ENCODE measurements around the gene TMEM117.

TMEM117 gene

DNA sequence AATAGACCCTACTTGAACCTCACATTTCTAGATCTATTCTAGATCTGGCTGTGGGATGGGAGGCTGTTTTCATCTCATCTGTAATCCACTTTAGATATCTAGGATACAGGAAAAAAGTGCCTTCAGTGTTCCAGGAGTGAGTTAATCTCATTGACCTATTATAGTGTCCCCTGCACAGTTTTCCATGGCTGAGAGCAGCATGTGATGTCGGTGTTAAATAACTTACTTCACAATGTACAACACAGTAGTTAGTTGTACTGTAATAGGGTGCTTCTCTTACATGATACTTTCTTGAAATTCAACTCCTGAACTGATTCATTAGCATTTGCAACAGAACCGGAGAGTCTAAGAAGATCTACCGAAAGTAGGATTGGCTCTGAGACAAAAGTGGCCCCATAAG is 62.6 kb downstream of the TMEM117 start:
- H3K4me2 ChIP-seq, result no peak overlapping the region
- H3K27me3 ChIP-seq (ENCODE audit: insufficient read depth, low read depth), result no peaks in the 10 kb centered on the region
- no peak for TF ChIP-seq CTCF (conservative IDR thresholded peaks at IDR 0.05; ENCODE audit: low read depth, low read length)
- H3K36me3 ChIP-seq (ENCODE audit: insufficient read depth), result no peaks in the 10 kb centered on the region
- H3K9ac ChIP-seq, result no peak overlapping the region
- H3K79me2 ChIP-seq (ENCODE audit: insufficient read depth, low read depth), result no peaks in the 10 kb centered on the region
- H3K4me3 ChIP-seq (IDR thresholded peaks at IDR 0.05; ENCODE audit: insufficient read depth, low read depth, low read length), result no peak overlapping the region
- no peaks in the 10 kb centered on the region for H3K4me1 ChIP-seq (ENCODE audit: low read depth, poor library complexity, severe bottlenecking)
- H3K27ac ChIP-seq, result no peak overlapping the region
- no peak overlapping the region for H2AFZ ChIP-seq (ENCODE audit: low read depth)
- no peaks in the 10 kb centered on the region for H4K20me1 ChIP-seq (ENCODE audit: insufficient read depth)

DNA sequence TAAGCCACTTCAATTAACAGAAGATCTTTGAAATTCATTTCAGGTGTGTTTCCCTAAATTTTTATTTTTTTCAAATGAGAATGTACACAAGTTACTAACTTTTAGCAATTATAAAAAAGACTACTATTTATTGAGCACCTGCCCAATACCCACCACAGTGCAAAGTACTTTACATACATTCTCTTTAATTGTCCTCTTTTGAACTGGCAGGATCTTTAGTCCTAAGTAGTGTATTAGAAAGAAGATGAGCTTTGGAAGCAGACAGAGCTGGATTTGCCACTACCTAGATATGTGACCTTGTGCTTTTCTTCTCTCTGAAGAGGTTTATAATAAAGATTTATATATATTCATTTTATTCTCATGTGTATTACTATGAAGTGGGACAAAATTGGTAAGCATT is 63.7 kb downstream of the TMEM117 start:
- H3K4me2 ChIP-seq, result no peak overlapping the region
- H4K20me1 ChIP-seq (ENCODE audit: insufficient read depth), result no peaks in the 10 kb centered on the region
- no peak for TF ChIP-seq CTCF (conservative IDR thresholded peaks at IDR 0.05; ENCODE audit: low read depth, low read length)
- no peak overlapping the region for H2AFZ ChIP-seq (ENCODE audit: low read depth)
- no peak overlapping the region for H3K27ac ChIP-seq
- H3K4me3 ChIP-seq (IDR thresholded peaks at IDR 0.05; ENCODE audit: insufficient read depth, low read depth, low read length), result no peak overlapping the region
- H3K79me2 ChIP-seq (ENCODE audit: insufficient read depth, low read depth), result no peaks in the 10 kb centered on the region
- no peaks in the 10 kb centered on the region for H3K4me1 ChIP-seq (ENCODE audit: low read depth, poor library complexity, severe bottlenecking)
- H3K9ac ChIP-seq, result no peak overlapping the region
- no peaks in the 10 kb centered on the region for H3K27me3 ChIP-seq (ENCODE audit: insufficient read depth, low read depth)
- no peaks in the 10 kb centered on the region for H3K36me3 ChIP-seq (ENCODE audit: insufficient read depth)

DNA sequence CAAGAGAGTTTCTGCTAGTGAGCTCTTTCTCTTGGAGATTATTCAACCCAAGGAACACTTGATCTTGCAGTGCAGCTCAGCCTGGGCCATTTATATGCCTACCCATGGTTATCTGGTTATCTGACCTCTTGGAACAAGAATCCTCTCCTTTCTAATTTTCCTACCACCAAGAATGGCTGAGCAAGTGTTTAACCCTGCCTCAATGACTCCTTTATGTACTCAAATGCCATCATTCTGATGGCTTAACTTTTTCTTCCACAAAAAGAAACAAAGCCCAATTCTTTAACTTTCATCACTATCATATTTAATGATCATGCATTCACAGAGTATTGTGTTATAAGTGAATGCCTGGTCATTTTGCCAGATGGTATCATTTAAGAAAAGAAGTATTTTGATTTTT is 67.8 kb downstream of the TMEM117 start:
- no peak overlapping the region for H3K4me2 ChIP-seq
- H3K4me1 ChIP-seq (ENCODE audit: low read depth, poor library complexity, severe bottlenecking), result no peaks in the 10 kb centered on the region
- no peaks in the 10 kb centered on the region for H3K79me2 ChIP-seq (ENCODE audit: insufficient read depth, low read depth)
- no peak overlapping the region for H3K4me3 ChIP-seq (IDR thresholded peaks at IDR 0.05; ENCODE audit: insufficient read depth, low read depth, low read length)
- H3K9ac ChIP-seq, result no peak overlapping the region
- no peaks in the 10 kb centered on the region for H4K20me1 ChIP-seq (ENCODE audit: insufficient read depth)
- no peak overlapping the region for H2AFZ ChIP-seq (ENCODE audit: low read depth)
- H3K27ac ChIP-seq, result no peak overlapping the region
- no peaks in the 10 kb centered on the region for H3K27me3 ChIP-seq (ENCODE audit: insufficient read depth, low read depth)
- no peak for TF ChIP-seq CTCF (conservative IDR thresholded peaks at IDR 0.05; ENCODE audit: low read depth, low read length)
- H3K36me3 ChIP-seq (ENCODE audit: insufficient read depth), result no peaks in the 10 kb centered on the region

DNA sequence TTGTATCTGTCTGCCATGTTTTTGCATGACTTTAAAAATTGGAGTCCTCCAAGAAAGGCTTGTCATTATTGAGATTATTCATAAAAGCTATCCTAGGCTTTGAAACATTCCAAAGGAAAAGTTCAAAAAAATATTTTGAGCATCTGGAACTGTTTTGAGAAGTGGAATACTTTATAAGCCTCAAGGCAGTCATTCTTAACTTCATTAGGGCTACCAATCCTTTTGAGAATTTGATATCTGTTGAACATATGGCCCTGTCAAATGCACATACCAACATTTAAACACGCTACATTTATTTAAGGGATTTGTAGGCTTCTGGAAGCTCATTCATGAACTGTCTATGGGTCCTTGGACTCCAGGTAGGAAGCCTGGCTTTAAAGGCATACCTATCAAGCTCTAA is 77.0 kb downstream of the TMEM117 start:
- Histone ChIP-seq H2AFZ (ENCODE audit: low read depth) (no peak overlapping the region), H3K79me2 (ENCODE audit: insufficient read depth, low read depth) (no peaks in the 10 kb centered on the region), H3K27ac (no peak overlapping the region), H3K4me3 (IDR thresholded peaks at IDR 0.05; ENCODE audit: insufficient read depth, low read depth, low read length) (no peak overlapping the region), H3K27me3 (ENCODE audit: insufficient read depth, low read depth) (no peaks in the 10 kb centered on the region), H3K4me2 (no peak overlapping the region), H4K20me1 (ENCODE audit: insufficient read depth) (no peaks in the 10 kb centered on the region), H3K9ac (no peak overlapping the region), H3K36me3 (ENCODE audit: insufficient read depth) (no peaks in the 10 kb centered on the region), H3K4me1 (ENCODE audit: low read depth, poor library complexity, severe bottlenecking) (no peaks in the 10 kb centered on the region)
- no peak for TF ChIP-seq CTCF (conservative IDR thresholded peaks at IDR 0.05; ENCODE audit: low read depth, low read length)

GRCh38 chr12:43914391-43914790 is 78.5 kb downstream of the TMEM117 start:
- Histone ChIP-seq H3K27me3 (ENCODE audit: insufficient read depth, low read depth) (no peaks in the 10 kb centered on the region), H4K20me1 (ENCODE audit: insufficient read depth) (no peaks in the 10 kb centered on the region), H3K4me2 (no peak overlapping the region), H3K27ac (no peak overlapping the region), H3K4me3 (IDR thresholded peaks at IDR 0.05; ENCODE audit: insufficient read depth, low read depth, low read length) (no peak overlapping the region), H3K4me1 (ENCODE audit: low read depth, poor library complexity, severe bottlenecking) (no peaks in the 10 kb centered on the region), H2AFZ (ENCODE audit: low read depth) (no peak overlapping the region), H3K9ac (no peak overlapping the region), H3K36me3 (ENCODE audit: insufficient read depth) (no peaks in the 10 kb centered on the region), H3K79me2 (ENCODE audit: insufficient read depth, low read depth) (no peaks in the 10 kb centered on the region)
- TF ChIP-seq CTCF (conservative IDR thresholded peaks at IDR 0.05; ENCODE audit: low read depth, low read length), result no peak
